ENCODE measurements around the gene CORO2B. TPM values are rescaled to one million over a fixed set of nuclear protein-coding genes. Genes with fewer than 3 reads are reported as not detected.

Gene CORO2B
- total and polyA plus RNA-seq, 2 of the 13 experiments (the other 11 are each of a cell fraction or from before 2014, with no cell fraction given), result 0.35 to 0.63 TPM

DNA sequence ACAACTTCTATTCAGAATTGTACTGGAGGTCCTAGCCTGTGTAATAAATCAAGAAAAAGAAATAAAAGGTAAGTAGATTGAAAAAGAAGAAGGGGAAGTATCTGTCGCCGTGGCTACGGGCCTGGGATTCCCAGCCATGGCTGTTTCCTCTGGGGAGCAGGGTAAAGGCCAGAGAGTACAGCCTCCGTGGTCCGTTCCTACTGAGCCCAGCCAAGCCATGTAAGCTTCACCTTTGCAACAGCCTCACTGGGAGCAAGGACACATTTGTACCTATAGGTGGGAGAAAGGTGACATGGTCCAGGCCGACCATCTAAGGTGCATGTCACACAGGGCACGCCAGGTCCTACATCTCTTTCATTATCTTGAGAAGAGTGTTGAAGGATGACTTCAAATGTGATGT is 170.6 kb downstream of the CORO2B start:
- no peak for FAIRE-seq
- TF ChIP-seq ZNF639 (CRISPR knock-in tag; conservative IDR thresholded peaks at IDR 0.05) (no peak), ZNF615 (CRISPR knock-in tag; IDR thresholded peaks at IDR 0.05; ENCODE audit: borderline replicate concordance) (no peak), SMAD9 (CRISPR knock-in tag; IDR thresholded peaks at IDR 0.05) (no peak), PLRG1 (conservative IDR thresholded peaks at IDR 0.05) (no peak), ZBTB7A (CRISPR knock-in tag; IDR thresholded peaks at IDR 0.05) (no peak), ZNF597 (CRISPR knock-in tag; IDR thresholded peaks at IDR 0.05) (no peak), ZNF547 (CRISPR knock-in tag; IDR thresholded peaks at IDR 0.05) (no peak), NCOA1 (CRISPR knock-in tag; IDR thresholded peaks at IDR 0.05) (no peak), ZNF749 (CRISPR knock-in tag; IDR thresholded peaks at IDR 0.05; ENCODE audit: borderline replicate concordance) (no peak), SMAD3 (CRISPR knock-in tag; IDR thresholded peaks at IDR 0.05) (no peak), ZNF124 (CRISPR knock-in tag; IDR thresholded peaks at IDR 0.05) (no peak), KDM2A (CRISPR knock-in tag; IDR thresholded peaks at IDR 0.05; ENCODE audit: borderline replicate concordance, low read depth) (no peak), ATF3 (CRISPR knock-in tag; IDR thresholded peaks at IDR 0.05) (no peak)
- TF ChIP-seq, protein P1, sequence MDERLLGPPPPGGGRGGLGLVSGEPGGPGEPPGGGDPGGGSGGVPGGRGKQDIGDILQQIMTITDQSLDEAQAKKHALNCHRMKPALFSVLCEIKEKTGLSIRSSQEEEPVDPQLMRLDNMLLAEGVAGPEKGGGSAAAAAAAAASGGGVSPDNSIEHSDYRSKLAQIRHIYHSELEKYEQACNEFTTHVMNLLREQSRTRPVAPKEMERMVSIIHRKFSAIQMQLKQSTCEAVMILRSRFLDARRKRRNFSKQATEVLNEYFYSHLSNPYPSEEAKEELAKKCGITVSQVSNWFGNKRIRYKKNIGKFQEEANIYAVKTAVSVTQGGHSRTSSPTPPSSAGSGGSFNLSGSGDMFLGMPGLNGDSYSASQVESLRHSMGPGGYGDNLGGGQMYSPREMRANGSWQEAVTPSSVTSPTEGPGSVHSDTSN (CRISPR knock-in tag; IDR thresholded peaks at IDR 0.05), result no peak
- TF ChIP-seq, protein P2, sequence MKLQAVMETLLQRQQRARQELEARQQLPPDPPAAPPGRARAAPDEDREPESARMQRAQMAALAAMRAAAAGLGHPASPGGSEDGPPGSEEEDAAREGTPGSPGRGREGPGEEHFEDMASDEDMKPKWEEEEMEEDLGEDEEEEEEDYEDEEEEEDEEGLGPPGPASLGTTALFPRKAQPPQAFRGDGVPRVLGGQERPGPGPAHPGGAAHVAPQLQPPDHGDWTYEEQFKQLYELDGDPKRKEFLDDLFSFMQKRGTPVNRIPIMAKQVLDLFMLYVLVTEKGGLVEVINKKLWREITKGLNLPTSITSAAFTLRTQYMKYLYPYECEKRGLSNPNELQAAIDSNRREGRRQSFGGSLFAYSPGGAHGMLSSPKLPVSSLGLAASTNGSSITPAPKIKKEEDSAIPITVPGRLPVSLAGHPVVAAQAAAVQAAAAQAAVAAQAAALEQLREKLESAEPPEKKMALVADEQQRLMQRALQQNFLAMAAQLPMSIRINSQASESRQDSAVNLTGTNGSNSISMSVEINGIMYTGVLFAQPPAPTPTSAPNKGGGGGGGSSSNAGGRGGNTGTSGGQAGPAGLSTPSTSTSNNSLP (IDR thresholded peaks at IDR 0.05; ENCODE audit: low read depth, low read length), result no peak
- POLR2A ChIA-PET, result no interaction called here
- Histone ChIP-seq H3K27me3 (ENCODE audit: control insufficient read depth in 1 of 2, insufficient read depth in 2 of 2, low read length in 2 of 2) (no peaks in the 10 kb centered on the region; a peak in 1 of 5 replicates), H3K9ac (ENCODE audit: insufficient read depth, low read depth, low read length) (no peak overlapping the region), H4K20me1 (ENCODE audit: insufficient read depth, low read length) (no peaks in the 10 kb centered on the region), H3K36me3 (replicated peaks in 1 of 2; ENCODE audit: control insufficient read depth in 1 of 2, insufficient read depth in 2 of 2, low read length in 2 of 2) (no peaks in the 10 kb centered on the region), H3K4me3 (replicated peaks in 1 of 3; ENCODE audit: insufficient read depth in 1 of 3, low read depth in 2 of 3, low read length in 3 of 3) (no peak overlapping the region), H3K27ac (ENCODE audit: extremely low read length, insufficient read depth, low read length) (no peak overlapping the region), H3K4me1 (ENCODE audit: insufficient read depth, low read length) (no peaks in the 10 kb centered on the region), H3K9me3 (ENCODE audit: low read length) (no peaks in the 10 kb centered on the region), H3K79me2 (ENCODE audit: insufficient read depth, low read length) (no peaks in the 10 kb centered on the region), H3K4me2 (ENCODE audit: low read depth, low read length) (no peak overlapping the region), H2AFZ (ENCODE audit: low read length) (no peak overlapping the region)
- in situ Hi-C loops (cut with HindIII; ENCODE audit: extremely low pct_ligation_motif_present, low pct_unique_long_range_greater_than_20kb), result no loop called here
- WGBS (ENCODE audit: low lambda C conversion rate), result 47% methylated on average over 7 of the region's 7 CpGs
- no TSS peak for BruUV-seq (replicated peaks)
- intact Hi-C loops (cut with micrococcal nuclease; ENCODE audit: unreplicated experiment), result loop anchor here (5.0 kb wide), 1 partner anchor 283 kb away; no protein-coding TSS in a partner anchor
- DNase-seq (ENCODE audit: low spot score), result no peak
- ATAC-seq, result no peak
- CTCF ChIA-PET (ENCODE audit: low intra/inter-chr PET ratio, low total read pairs), result no interaction called here

All from HepG2 (cell line).